ENCODE data around the gene CHTOP. TPM values are rescaled to one million over a fixed set of nuclear protein-coding genes. Genes with fewer than 3 reads are reported as not detected.

CHTOP gene
- total RNA-seq, 2 experiments from 2014 or later: 96.1 to 98.3 TPM

DNA sequence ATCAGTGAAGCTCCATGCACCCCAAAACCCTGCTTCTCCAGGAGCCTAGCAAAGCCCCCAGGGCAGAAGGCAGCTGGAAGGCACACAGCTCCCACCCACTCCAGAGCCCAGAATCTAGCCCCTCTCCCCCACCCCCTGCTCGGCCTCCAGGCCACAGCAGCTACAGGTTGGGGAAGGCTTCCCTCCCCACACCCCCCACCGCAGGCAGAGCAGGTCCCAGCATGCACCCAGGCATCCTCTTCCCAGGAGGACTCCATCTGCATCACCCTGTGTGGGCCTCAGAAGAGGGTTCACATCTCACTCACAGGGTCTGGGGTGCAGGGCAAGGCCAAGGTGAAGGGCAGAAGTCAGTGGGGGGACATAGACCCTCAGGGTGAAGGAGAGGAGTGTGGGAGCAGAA, 18.5 kb upstream of the CHTOP start:
- Mint-ChIP-seq H3K4me3 (no peak overlapping the region), H3K9me3 (no peaks in the 10 kb centered on the region), H3K4me1 (peaks cover 7% of the 10 kb centered on the region), H3K27ac (no peak overlapping the region), H3K27me3 (no peaks in the 10 kb centered on the region), H3K36me3 (ENCODE audit: low read depth) (no peaks in the 10 kb centered on the region)
- POLR2A ChIA-PET: no interaction called here
- CTCF ChIA-PET: interaction anchor here (0.6 to 8.0 kb wide), 7 partner anchors 12 to 43 kb away, joined by 3 to 45 read pairs (median 3); partner anchors contain the start of genes S100A1, S100A13 and SNAPIN
- no peak for DNase-seq

DNA sequence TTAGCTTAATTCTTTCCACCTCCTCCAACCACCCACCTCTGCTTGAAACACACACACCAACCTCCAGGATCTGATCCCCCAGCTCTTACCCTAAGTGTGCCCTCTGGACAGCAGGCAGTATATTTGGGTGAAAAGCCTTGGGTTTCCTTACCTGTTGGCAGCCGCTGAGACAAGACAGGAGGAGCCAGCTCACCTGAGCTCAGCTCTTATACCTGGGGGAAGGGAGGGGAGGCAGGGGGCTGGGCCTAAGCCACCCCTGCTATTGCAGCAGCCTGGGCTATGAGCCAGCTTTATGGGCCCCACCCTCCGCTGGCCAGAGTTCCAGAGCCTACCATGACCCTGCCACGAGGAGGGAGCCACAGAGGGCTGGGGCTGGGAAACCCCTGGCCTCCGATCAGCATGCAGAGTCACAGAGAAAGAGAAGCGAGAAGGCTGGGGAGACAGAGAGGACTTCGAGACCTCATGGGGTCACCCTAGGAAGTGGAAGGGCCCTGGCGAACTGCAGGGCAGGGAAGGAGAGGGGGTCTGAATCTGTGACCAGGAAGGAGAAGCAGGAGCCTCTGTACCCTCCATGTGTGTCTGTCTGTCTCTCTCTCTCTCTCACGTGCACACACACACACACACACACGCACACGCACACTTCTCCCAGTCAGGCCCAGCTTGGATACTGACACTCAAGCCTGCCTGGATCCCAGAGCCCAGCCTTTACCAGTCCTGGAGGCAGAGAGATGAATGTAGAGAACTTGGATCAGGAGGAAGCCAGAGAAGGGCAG, 17.5 kb upstream of the CHTOP start, which contains the start of gene S100A14:
TSS of gene S100A14 (minus strand) at position 182 of the 773 bp plus-strand sequence. CDS start 467 bp downstream, outside the sequence.
- Mint-ChIP-seq H3K36me3 (ENCODE audit: low read depth) (no peaks in the 10 kb centered on the region), H3K9me3 (no peaks in the 10 kb centered on the region), H3K4me3 (no peak within 1 kb of the TSS), H3K27me3 (no peaks in the 10 kb centered on the region), H3K27ac (peak within 1 kb of the TSS; percentile 55), H3K4me1 (peaks cover 7% of the 10 kb centered on the region)
- DNase-seq: no peak
- CTCF ChIA-PET: interaction anchor here (1.4 to 8.0 kb wide), 7 partner anchors 11 to 96 kb away, joined by 3 to 45 read pairs (median 4); partner anchors contain the start of genes CHTOP, S100A1 and S100A13
- POLR2A ChIA-PET: interaction anchor here (0.6 kb wide), 1 partner anchor 193 kb away, joined by 3 read pairs; no protein-coding TSS in a partner anchor

DNA sequence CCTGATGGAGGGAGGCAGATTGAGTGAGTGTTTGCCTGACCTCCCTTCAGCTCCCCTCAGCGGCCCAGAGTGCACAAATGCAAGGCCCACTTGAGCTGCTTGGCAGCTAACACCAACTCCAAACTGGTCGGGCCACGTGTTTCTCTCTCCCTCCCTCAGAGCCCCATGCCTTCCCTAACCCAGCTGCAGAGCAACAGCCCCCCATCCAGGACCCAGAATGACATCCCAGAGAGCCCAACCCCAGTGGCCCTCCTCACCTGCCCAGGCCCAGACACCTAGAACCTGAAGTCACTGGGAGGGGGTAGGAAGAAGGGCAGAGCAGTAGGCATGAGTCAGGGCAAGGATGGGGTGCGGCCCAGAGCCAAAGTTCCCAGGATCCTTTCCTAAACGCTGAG, 17.0 kb upstream of the CHTOP start:
- Mint-ChIP-seq H3K4me1 (peaks cover 7% of the 10 kb centered on the region), H3K27ac (no peak overlapping the region), H3K4me3 (no peak overlapping the region), H3K9me3 (no peaks in the 10 kb centered on the region), H3K36me3 (ENCODE audit: low read depth) (no peaks in the 10 kb centered on the region), H3K27me3 (no peaks in the 10 kb centered on the region)
- ChIA-PET POLR2A (interaction anchor here (0.6 kb wide), 1 partner anchor 192 kb away, joined by 3 read pairs; no protein-coding TSS in a partner anchor), CTCF (interaction anchor here (1.1 to 8.0 kb wide), 9 partner anchors 11 to 106 kb away, joined by 4 to 45 read pairs (median 5); partner anchors contain the start of genes CHTOP, S100A1 and S100A13)
- DNase-seq: no peak

DNA sequence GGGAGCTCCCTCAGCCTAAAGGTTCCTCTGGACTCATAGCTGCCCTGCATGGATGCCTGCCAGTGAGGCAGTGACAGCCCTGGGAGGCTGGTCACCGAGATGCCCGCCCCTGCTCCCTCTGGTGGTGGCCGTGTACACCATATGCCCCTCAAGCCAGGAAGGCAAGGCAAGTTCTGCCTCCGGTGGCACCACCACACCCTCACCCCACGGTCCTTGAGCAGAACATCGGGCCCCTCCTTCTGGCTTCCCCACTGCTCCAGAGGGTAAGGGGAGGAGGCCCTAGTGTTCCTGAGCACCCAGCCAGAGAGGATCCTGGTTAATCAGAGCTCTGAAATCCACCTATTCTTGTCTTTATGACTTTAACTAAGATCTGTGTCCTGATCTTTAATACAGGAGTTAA, 16.2 kb upstream of the CHTOP start:
- H3K9me3 Mint-ChIP-seq: no peaks in the 10 kb centered on the region
- H3K36me3 Mint-ChIP-seq (ENCODE audit: low read depth): no peaks in the 10 kb centered on the region
- H3K27ac Mint-ChIP-seq: peak overlapping the region; percentile 68
- no peak overlapping the region for H3K4me3 Mint-ChIP-seq
- ChIA-PET POLR2A (no interaction called here), CTCF (interaction anchor here (0.6 to 8.0 kb wide), 11 partner anchors 10 to 107 kb away, joined by 3 to 45 read pairs (median 4); partner anchors contain the start of genes CHTOP, S100A1 and S100A13)
- H3K27me3 Mint-ChIP-seq: no peaks in the 10 kb centered on the region
- peaks cover 7% of the 10 kb centered on the region for H3K4me1 Mint-ChIP-seq
- DNase-seq: peak; percentile 85

DNA sequence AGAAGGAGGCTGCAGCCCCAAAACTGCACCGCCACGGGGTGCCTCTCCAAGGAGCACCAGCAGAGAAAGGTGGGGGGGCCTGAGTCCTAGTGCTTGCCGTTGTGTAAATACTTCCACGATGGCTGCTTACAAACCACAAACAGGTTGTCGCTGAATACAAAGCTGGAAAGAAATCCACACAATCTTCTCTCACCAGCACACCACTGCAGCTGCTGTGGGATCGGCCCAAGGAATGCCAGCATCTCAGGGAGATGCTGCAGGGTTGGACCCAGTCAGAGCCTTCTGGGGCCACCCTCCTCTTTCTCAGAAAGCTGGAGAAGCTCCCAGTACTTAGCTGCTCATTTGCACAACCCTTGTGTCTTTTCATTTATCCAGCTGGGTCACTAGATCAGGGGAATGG, 14.7 kb upstream of the CHTOP start:
- POLR2A ChIA-PET: no interaction called here
- no peak for DNase-seq
- Mint-ChIP-seq H3K36me3 (ENCODE audit: low read depth) (no peaks in the 10 kb centered on the region), H3K27me3 (no peaks in the 10 kb centered on the region), H3K9me3 (no peaks in the 10 kb centered on the region), H3K4me3 (no peak overlapping the region), H3K27ac (no peak overlapping the region), H3K4me1 (peaks cover 7% of the 10 kb centered on the region)
- CTCF ChIA-PET: interaction anchor here (2.0 to 8.0 kb wide), 3 partner anchors 8 to 109 kb away, joined by 10 to 45 read pairs (median 13); partner anchors contain the start of genes S100A1 and S100A13

DNA sequence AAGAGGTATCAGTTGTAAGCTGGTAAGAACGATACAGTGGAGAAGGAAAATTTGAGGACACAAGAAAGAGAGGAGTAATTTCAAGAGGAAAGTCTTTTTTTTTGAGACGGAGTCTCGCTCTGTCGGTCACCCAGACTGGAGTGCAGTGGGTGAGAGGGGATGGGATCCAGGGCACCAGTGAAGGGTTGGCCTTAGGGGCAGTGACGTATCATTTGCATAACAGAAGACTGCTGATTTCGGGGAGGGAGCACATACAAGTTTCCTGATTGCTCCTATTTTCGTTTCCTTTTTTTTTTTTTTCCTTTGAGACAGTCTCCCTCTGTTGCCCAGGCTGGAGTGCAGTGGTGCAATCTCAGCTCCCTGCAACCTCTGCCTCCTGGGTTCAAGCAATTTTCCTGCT, 10.8 kb upstream of the CHTOP start:
- H3K36me3 Mint-ChIP-seq (ENCODE audit: low read depth): no peaks in the 10 kb centered on the region
- no peak overlapping the region for H3K4me3 Mint-ChIP-seq
- DNase-seq: no peak
- H3K27me3 Mint-ChIP-seq: no peaks in the 10 kb centered on the region
- POLR2A ChIA-PET: no interaction called here
- H3K27ac Mint-ChIP-seq: no peak overlapping the region
- H3K9me3 Mint-ChIP-seq: no peaks in the 10 kb centered on the region
- H3K4me1 Mint-ChIP-seq: peaks cover under 1% of the 10 kb centered on the region
- CTCF ChIA-PET: interaction anchor here (0.6 to 1.0 kb wide), 3 partner anchors 11 to 88 kb away, joined by 3 to 4 read pairs (median 3); partner anchors contain the start of genes CHTOP and S100A6

DNA sequence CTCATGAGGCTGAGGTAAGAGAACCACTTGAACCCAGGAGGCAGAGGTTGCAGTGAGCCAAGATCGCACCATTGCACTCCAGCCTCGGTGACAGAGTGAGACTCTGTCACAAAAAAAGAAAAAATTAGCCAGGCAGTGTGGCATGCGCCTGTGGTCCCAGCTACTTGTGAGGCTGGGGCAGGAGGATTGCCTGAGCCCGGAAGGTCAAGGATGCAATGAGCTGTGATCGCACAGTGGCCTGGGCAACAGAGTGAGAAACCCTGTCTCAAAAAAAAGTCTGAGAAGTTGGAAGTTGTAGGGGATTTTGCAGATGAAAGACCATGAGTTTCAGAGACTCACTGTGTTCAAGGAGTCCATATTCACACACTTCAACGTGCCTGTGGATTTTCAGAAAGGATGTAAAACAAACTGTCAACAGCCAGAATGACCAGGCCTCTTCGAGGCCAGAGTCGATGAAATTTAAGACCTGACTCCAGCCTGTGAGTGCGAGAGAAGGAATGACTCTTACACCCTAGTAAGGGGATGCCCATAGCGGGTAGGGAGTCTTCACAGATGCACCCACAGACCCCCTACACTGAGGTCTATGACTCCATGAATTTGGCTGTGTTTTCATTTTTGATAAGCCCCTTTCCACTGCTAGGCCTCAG, 8.8 kb upstream of the CHTOP start:
- Mint-ChIP-seq H3K9me3 (no peaks in the 10 kb centered on the region), H3K27ac (no peak overlapping the region), H3K4me3 (no peak overlapping the region), H3K27me3 (no peaks in the 10 kb centered on the region), H3K4me1 (no peaks in the 10 kb centered on the region), H3K36me3 (ENCODE audit: low read depth) (no peaks in the 10 kb centered on the region)
- POLR2A ChIA-PET: no interaction called here
- CTCF ChIA-PET: interaction anchor here (0.7 to 1.2 kb wide), 3 partner anchors 9 to 1166 kb away, joined by 3 to 6 read pairs (median 4); partner anchors contain the start of gene CHTOP
- no peak for DNase-seq

DNA sequence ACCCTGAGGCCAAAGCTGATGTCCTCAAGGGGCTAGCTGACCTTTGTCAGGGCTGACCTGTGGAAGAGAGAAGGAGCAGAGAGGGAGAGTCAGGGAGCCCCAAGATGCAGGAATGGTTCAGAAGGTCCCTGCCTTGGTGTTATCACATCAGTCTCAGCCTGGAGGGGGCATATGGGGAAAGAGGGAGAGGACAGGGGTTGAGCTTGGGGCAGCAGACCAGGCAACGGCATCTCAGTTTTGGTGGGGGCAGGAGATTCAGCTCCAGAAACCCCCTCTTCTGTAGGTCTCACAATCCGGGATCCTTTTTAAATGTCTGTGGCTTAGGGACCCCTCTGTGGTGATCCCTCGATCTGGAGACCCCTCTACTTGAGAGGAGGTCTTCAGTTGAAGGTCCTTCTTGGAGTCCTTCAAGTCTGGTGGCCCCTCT, 7.4 kb upstream of the CHTOP start:
- Mint-ChIP-seq H3K4me3 (no peak overlapping the region), H3K27ac (no peak overlapping the region), H3K9me3 (no peaks in the 10 kb centered on the region), H3K36me3 (ENCODE audit: low read depth) (no peaks in the 10 kb centered on the region), H3K4me1 (peaks cover 3% of the 10 kb centered on the region), H3K27me3 (no peaks in the 10 kb centered on the region)
- no peak for DNase-seq
- CTCF ChIA-PET: interaction anchor here (0.8 to 3.6 kb wide), 4 partner anchors 11 to 58 kb away, joined by 3 to 45 read pairs (median 4); partner anchors contain the start of genes S100A14 and S100A16
- POLR2A ChIA-PET: no interaction called here

DNA sequence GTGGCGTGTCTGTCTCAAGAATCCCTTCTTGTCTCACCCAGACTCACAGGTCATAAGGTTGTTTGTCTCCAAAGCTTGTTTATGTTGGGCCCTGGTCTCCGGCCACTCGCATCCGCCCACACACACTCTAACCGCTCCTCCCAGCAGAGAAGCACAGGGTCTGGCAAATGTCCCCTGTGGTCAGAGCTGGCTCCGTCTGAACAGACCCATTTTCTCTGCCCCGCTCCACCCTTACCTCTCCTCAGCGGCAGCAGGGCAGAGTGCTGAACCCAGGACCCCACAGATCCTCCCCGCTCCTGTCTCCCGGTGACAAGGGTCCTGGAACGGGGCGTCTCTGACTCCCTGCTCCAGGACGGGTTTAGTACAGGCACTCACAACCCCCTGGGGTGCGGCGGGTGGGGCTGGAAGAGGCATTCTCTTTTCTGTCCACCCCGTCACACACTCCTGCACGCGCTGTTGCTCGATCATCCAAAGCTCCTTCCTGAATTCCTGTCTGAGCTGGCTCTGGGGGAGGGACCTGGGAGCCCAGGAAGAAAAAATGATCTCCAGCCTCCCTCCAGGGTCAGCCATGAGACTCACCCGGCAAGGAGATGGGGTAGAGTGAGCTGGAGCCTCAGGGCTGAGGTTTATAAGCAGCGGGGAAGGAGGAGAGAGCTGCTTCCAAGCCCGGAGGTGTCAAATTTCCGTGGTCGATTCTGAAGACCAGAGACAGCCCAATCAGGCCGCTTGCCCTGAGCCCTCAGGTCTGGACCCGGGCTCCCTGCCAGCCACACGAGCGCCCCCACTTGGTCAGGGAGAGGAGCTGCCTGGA, 6.8 kb upstream of the CHTOP start, which contains the start of gene S100A13:
TSS of gene S100A13 (minus strand) at position 602 of the 811 bp plus-strand sequence. CDS start 1,033 bp downstream, outside the sequence.
- Mint-ChIP-seq H3K4me1 (peaks cover 7% of the 10 kb centered on the region), H3K27me3 (no peaks in the 10 kb centered on the region), H3K36me3 (ENCODE audit: low read depth) (peaks cover 2% of the 10 kb centered on the region), H3K9me3 (no peaks in the 10 kb centered on the region), H3K4me3 (no peak within 1 kb of the TSS), H3K27ac (no peak within 1 kb of the TSS)
- no peak for DNase-seq
- POLR2A ChIA-PET: no interaction called here
- CTCF ChIA-PET: interaction anchor here (0.6 to 3.6 kb wide), 13 partner anchors 11 to 132 kb away, joined by 3 to 45 read pairs (median 3); partner anchors contain the start of genes S100A14, S100A16 and S100A6

DNA sequence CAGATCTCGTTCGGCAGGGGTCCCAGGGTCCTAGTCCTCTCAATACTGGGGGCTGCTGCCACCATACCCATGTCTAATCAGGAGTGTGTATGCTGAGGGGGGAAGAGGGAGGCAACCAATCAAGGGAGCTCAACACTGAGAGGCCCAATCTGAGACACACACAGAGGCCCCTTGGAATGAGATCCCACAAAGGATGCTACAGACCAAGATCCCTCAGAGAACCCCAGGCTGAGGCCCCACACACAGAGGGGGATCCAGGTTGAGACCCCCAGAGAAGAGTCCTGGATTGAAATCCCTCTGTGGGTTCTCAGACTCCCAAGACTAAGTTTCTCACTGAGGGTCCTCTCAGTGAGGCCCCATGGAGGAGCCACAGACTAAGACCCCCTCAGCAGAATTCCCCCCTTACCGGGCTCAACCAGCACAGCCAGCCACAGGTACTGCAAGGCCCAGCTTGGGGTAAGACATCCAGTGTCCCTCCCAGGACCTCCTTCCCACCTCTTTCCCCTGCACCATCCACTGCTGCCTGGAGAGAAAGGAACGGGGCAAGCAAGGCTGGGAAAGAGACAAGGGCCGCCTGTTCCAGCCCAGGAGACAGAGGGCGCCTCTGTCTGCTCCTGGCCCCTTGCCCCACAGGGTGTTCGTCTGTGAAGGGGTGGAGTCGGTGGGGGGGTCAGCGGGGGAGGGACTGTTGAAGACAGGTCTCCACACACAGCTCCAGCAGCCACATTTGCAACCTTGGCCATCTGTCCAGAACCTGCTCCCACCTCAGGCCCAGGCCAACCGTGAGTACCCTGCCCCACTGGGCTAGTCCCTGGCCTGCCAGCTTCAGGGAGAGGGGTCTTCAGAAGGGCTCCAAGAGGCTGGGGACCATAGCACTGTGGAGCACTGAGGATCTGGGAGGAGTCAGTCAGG, 5.9 kb upstream of the CHTOP start, which contains the start of gene S100A1:
TSS of gene S100A1 (plus strand) at position 720 of the 912 bp plus-strand sequence. CDS start 2,088 bp downstream, outside the sequence.
- Mint-ChIP-seq H3K27me3 (no peaks in the 10 kb centered on the region), H3K27ac (no peak within 1 kb of the TSS)

More for the DNA sequence above, 5.9 kb upstream of the CHTOP start, which contains the start of gene S100A1:
- no peak for DNase-seq
- no peak within 1 kb of the TSS for H3K4me3 Mint-ChIP-seq
- H3K4me1 Mint-ChIP-seq: peaks cover 13% of the 10 kb centered on the region
- no peaks in the 10 kb centered on the region for H3K9me3 Mint-ChIP-seq
- peaks cover 2% of the 10 kb centered on the region for H3K36me3 Mint-ChIP-seq (ENCODE audit: low read depth)
- ChIA-PET CTCF (interaction anchor here (0.8 to 3.6 kb wide), 12 partner anchors 10 to 131 kb away, joined by 3 to 45 read pairs (median 4); partner anchors contain the start of genes S100A14, S100A16 and S100A6), POLR2A (interaction anchor here (0.6 kb wide), 1 partner anchor 74 kb away, joined by 3 read pairs; no protein-coding TSS in a partner anchor)
